ENCODE measurements around the gene PPP2R5D. TPM values are rescaled to one million over a fixed set of nuclear protein-coding genes. Genes with fewer than 3 reads are reported as not detected.

Gene PPP2R5D
- total RNA-seq, 2 donors from 2014 or later, result 8.2 to 13.5 TPM

GRCh38 chr6:42974919-42975505, 9.4 kb upstream of the PPP2R5D start:
- Histone ChIP-seq H3K4me3 (no peak overlapping the region), H3K27ac (no peak overlapping the region), H3K36me3 (replicated peaks in 1 of 2; ENCODE audit: insufficient read depth in 1 of 2, low read depth in 2 of 2) (no peaks in the 10 kb centered on the region), H3K9me3 (no peaks in the 10 kb centered on the region), H3K4me1 (peaks cover 42% of the 10 kb centered on the region), H3K27me3 (no peaks in the 10 kb centered on the region)
- TF ChIP-seq CTCF (IDR thresholded peaks at IDR 0.05), result no peak
- TF ChIP-seq POLR2A (IDR thresholded peaks at IDR 0.05), result no peak
- ATAC-seq, result no peak
- no peak for DNase-seq
- 69 to 70% methylated on average over 5 of the region's 5 CpGs for WGBS, 2 donors
- intact Hi-C loops (cut with DNase I), result no loop called here

GRCh38 chr6:42978487-42978838, 5.9 kb upstream of the PPP2R5D start:
- no peaks in the 10 kb centered on the region for H3K27me3 ChIP-seq
- H3K9me3 ChIP-seq, result no peaks in the 10 kb centered on the region
- H3K4me1 ChIP-seq, result peaks cover 31% of the 10 kb centered on the region
- no peaks in the 10 kb centered on the region for H3K36me3 ChIP-seq (replicated peaks in 1 of 2; ENCODE audit: insufficient read depth in 1 of 2, low read depth in 2 of 2)
- DNase-seq (peak; percentile 39 to 51 (median 40)), ATAC-seq (no peak)
- peak overlapping the region; percentile 58 to 73 for H3K4me3 ChIP-seq
- WGBS, 2 donors, result 0% methylated on average over 27 of the region's 28 CpGs; no CpG with 5 or more reads in 1 of the 2 donors
- TF ChIP-seq POLR2A (IDR thresholded peaks at IDR 0.05), result no peak
- no peak for TF ChIP-seq CTCF (IDR thresholded peaks at IDR 0.05)
- intact Hi-C loops (cut with DNase I), result no loop called here
- peak overlapping the region; percentile 70 to 95 (median 84) for H3K27ac ChIP-seq

- no peaks in the 10 kb centered on the region for H3K36me3 ChIP-seq (replicated peaks in 1 of 2; ENCODE audit: insufficient read depth in 1 of 2, low read depth in 2 of 2)
- DNase-seq (peak; percentile 85 to 90 (median 87)), ATAC-seq (peak; percentile 93)
- TF ChIP-seq CTCF (IDR thresholded peaks at IDR 0.05), result no peak
- peak; percentile 72 to 90 (median 82) for TF ChIP-seq POLR2A (IDR thresholded peaks at IDR 0.05)
- H3K4me1 ChIP-seq, result peaks cover 36% of the 10 kb centered on the region
- no peaks in the 10 kb centered on the region for H3K27me3 ChIP-seq
- peak within 1 kb of the TSS; percentile 70 to 95 (median 84) for H3K27ac ChIP-seq
- no peaks in the 10 kb centered on the region for H3K9me3 ChIP-seq
- H3K4me3 ChIP-seq, result peak within 1 kb of the TSS; percentile 58 to 73
- 0% methylated on average over 5 to 39 of the region's 59 CpGs for WGBS, 2 donors
- intact Hi-C loops (cut with DNase I), result no loop called here
Observed at GRCh38 chr6:42978839-42979522, 5.4 kb upstream of the PPP2R5D start, which contains the start of gene PEX6. Gene PEX6 (minus strand): TSS chr6:42979181. CDS start chr6:42979150, 31 bp downstream.

GRCh38 chr6:42979523-42980177, 4.7 kb upstream of the PPP2R5D start:
- intact Hi-C loops (cut with DNase I), result no loop called here
- Histone ChIP-seq H3K4me3 (peak overlapping the region; percentile 58 to 73), H3K27ac (peak overlapping the region; percentile 70 to 95 (median 84)), H3K4me1 (peaks cover 37% of the 10 kb centered on the region), H3K36me3 (replicated peaks in 1 of 2; ENCODE audit: insufficient read depth in 1 of 2, low read depth in 2 of 2) (no peaks in the 10 kb centered on the region), H3K27me3 (no peaks in the 10 kb centered on the region), H3K9me3 (no peaks in the 10 kb centered on the region)
- WGBS, 2 donors, result 42 to 50% methylated on average over 9 of the region's 9 CpGs
- DNase-seq, result no peak
- no peak for ATAC-seq
- TF ChIP-seq CTCF (IDR thresholded peaks at IDR 0.05) (no peak), POLR2A (IDR thresholded peaks at IDR 0.05) (no peak)

Measured in body of pancreas (tissue), 4 donors.